Measurements from ENCODE around the gene IGFBP7.

The IGFBP7 gene

GRCh38 chr4:57109847-57110639, at the start of gene IGFBP7:
Gene IGFBP7, minus strand, starts transcription at chr4:57110385. Its CDS starts 34 bp downstream, at chr4:57110351.
- H3K27ac Mint-ChIP-seq: peak within 1 kb of the TSS in 1 of 2 donors; percentile 86
- peak in 1 of 2 donors; percentile 7 for DNase-seq

GRCh38 chr4:57159866-57160265, 49.7 kb upstream of the IGFBP7 start:
- Mint-ChIP-seq H3K9me3 (no peaks in the 10 kb centered on the region), H3K4me3 (no peak overlapping the region), H3K4me1 (peaks cover 14% of the 10 kb centered on the region), H3K27ac (no peak overlapping the region), H3K27me3 (peaks cover 29% of the 10 kb centered on the region)
- ATAC-seq: no peak
- no peak for DNase-seq

More at GRCh38 chr4:57109847-57110639, at the start of gene IGFBP7:
- peaks cover 17% of the 10 kb centered on the region for H3K4me1 Mint-ChIP-seq
- H3K27me3 Mint-ChIP-seq: peaks cover 85% of the 10 kb centered on the region
- ATAC-seq: peak; percentile 63
- H3K9me3 Mint-ChIP-seq: no peaks in the 10 kb centered on the region
- peak within 1 kb of the TSS; percentile 83 to 85 for H3K4me3 Mint-ChIP-seq

GRCh38 chr4:57158762-57159161, 48.6 kb upstream of the IGFBP7 start:
- DNase-seq: no peak
- H3K27ac Mint-ChIP-seq: peak overlapping the region in 1 of 2 donors; percentile 46
- peaks cover 6% of the 10 kb centered on the region for H3K4me1 Mint-ChIP-seq
- H3K9me3 Mint-ChIP-seq: no peaks in the 10 kb centered on the region
- H3K4me3 Mint-ChIP-seq: no peak overlapping the region
- ATAC-seq: no peak
- peaks cover 31% of the 10 kb centered on the region for H3K27me3 Mint-ChIP-seq

GRCh38 chr4:57158221-57158620, 48.0 kb upstream of the IGFBP7 start:
- no peak for DNase-seq
- H3K9me3 Mint-ChIP-seq: no peaks in the 10 kb centered on the region
- H3K27me3 Mint-ChIP-seq: peaks cover 36% of the 10 kb centered on the region
- ATAC-seq: no peak
- no peak overlapping the region for H3K4me3 Mint-ChIP-seq
- H3K4me1 Mint-ChIP-seq: peaks cover under 1% of the 10 kb centered on the region
- H3K27ac Mint-ChIP-seq: no peak overlapping the region

- H3K4me1 Mint-ChIP-seq: no peaks in the 10 kb centered on the region
- DNase-seq: no peak
- H3K27ac Mint-ChIP-seq: peak overlapping the region in 1 of 2 donors; percentile 15
- ATAC-seq: no peak
- no peak overlapping the region for H3K4me3 Mint-ChIP-seq
- H3K9me3 Mint-ChIP-seq: no peaks in the 10 kb centered on the region
- H3K27me3 Mint-ChIP-seq: peaks cover 42% of the 10 kb centered on the region
Measured at GRCh38 chr4:57157596-57158137, 47.5 kb upstream of the IGFBP7 start.

GRCh38 chr4:57156242-57156990, 46.2 kb upstream of the IGFBP7 start:
- no peak for ATAC-seq
- no peak overlapping the region for H3K4me3 Mint-ChIP-seq
- no peaks in the 10 kb centered on the region for H3K4me1 Mint-ChIP-seq
- H3K9me3 Mint-ChIP-seq: no peaks in the 10 kb centered on the region
- peaks cover 43% of the 10 kb centered on the region for H3K27me3 Mint-ChIP-seq
- DNase-seq: no peak
- H3K27ac Mint-ChIP-seq: no peak overlapping the region

- H3K9me3 Mint-ChIP-seq: no peaks in the 10 kb centered on the region
- H3K4me3 Mint-ChIP-seq: no peak overlapping the region
- no peak for DNase-seq
- H3K27ac Mint-ChIP-seq: no peak overlapping the region
- no peak for ATAC-seq
- no peaks in the 10 kb centered on the region for H3K4me1 Mint-ChIP-seq
- H3K27me3 Mint-ChIP-seq: peaks cover 43% of the 10 kb centered on the region
Measured at GRCh38 chr4:57154926-57155325, 44.7 kb upstream of the IGFBP7 start.

- Mint-ChIP-seq H3K4me3 (no peak overlapping the region), H3K27me3 (peaks cover 43% of the 10 kb centered on the region), H3K4me1 (no peaks in the 10 kb centered on the region), H3K27ac (no peak overlapping the region), H3K9me3 (no peaks in the 10 kb centered on the region)
- DNase-seq: no peak
- no peak for ATAC-seq
Measured at GRCh38 chr4:57154191-57154590, 44.0 kb upstream of the IGFBP7 start.

- no peak for ATAC-seq
- H3K9me3 Mint-ChIP-seq: no peaks in the 10 kb centered on the region
- no peak for DNase-seq
- no peak overlapping the region for H3K4me3 Mint-ChIP-seq
- no peaks in the 10 kb centered on the region for H3K4me1 Mint-ChIP-seq
- H3K27ac Mint-ChIP-seq: no peak overlapping the region
- H3K27me3 Mint-ChIP-seq: peaks cover 43% of the 10 kb centered on the region
Measured at GRCh38 chr4:57153207-57153606, 43.0 kb upstream of the IGFBP7 start.

GRCh38 chr4:57151481-57151880, 41.3 kb upstream of the IGFBP7 start:
- no peak overlapping the region for H3K27ac Mint-ChIP-seq
- H3K4me3 Mint-ChIP-seq: no peak overlapping the region
- DNase-seq (no peak), ATAC-seq (no peak)
- no peaks in the 10 kb centered on the region for H3K4me1 Mint-ChIP-seq
- H3K9me3 Mint-ChIP-seq: no peaks in the 10 kb centered on the region
- peaks cover 40% of the 10 kb centered on the region for H3K27me3 Mint-ChIP-seq

- ATAC-seq: no peak
Measured at GRCh38 chr4:57149833-57150232, 39.6 kb upstream of the IGFBP7 start.

GRCh38 chr4:57148831-57149505, 38.8 kb upstream of the IGFBP7 start:
- Mint-ChIP-seq H3K27me3 (peaks cover 28% of the 10 kb centered on the region), H3K4me3 (no peak overlapping the region), H3K27ac (no peak overlapping the region), H3K4me1 (no peaks in the 10 kb centered on the region), H3K9me3 (no peaks in the 10 kb centered on the region)
- no peak for DNase-seq
- no peak for ATAC-seq

More at GRCh38 chr4:57149833-57150232, 39.6 kb upstream of the IGFBP7 start:
- Mint-ChIP-seq H3K4me3 (no peak overlapping the region), H3K9me3 (no peaks in the 10 kb centered on the region), H3K4me1 (no peaks in the 10 kb centered on the region), H3K27ac (no peak overlapping the region), H3K27me3 (peaks cover 33% of the 10 kb centered on the region)
- DNase-seq: no peak

- Mint-ChIP-seq H3K27me3 (peaks cover 28% of the 10 kb centered on the region), H3K4me1 (no peaks in the 10 kb centered on the region), H3K9me3 (no peaks in the 10 kb centered on the region), H3K27ac (no peak overlapping the region), H3K4me3 (no peak overlapping the region)
- no peak for DNase-seq
- no peak for ATAC-seq
Measured at GRCh38 chr4:57148177-57148576, 38.0 kb upstream of the IGFBP7 start.

- Mint-ChIP-seq H3K27me3 (peaks cover 22% of the 10 kb centered on the region), H3K4me3 (no peak overlapping the region), H3K27ac (no peak overlapping the region), H3K9me3 (no peaks in the 10 kb centered on the region), H3K4me1 (no peaks in the 10 kb centered on the region)
- no peak for ATAC-seq
- no peak for DNase-seq
Measured at GRCh38 chr4:57147335-57148060, 37.3 kb upstream of the IGFBP7 start.

- no peaks in the 10 kb centered on the region for H3K9me3 Mint-ChIP-seq
- no peaks in the 10 kb centered on the region for H3K4me1 Mint-ChIP-seq
- H3K4me3 Mint-ChIP-seq: no peak overlapping the region
- DNase-seq (no peak), ATAC-seq (no peak)
- H3K27ac Mint-ChIP-seq: no peak overlapping the region
- H3K27me3 Mint-ChIP-seq: peaks cover 22% of the 10 kb centered on the region
Measured at GRCh38 chr4:57146444-57146843, 36.3 kb upstream of the IGFBP7 start.

Data from stimulated activated naive CD8-positive, alpha-beta T cell treated with anti-CD3 and anti-CD28 coated beads, Interleukin-15, amount 100 ng/mL, for 72 hours (primary cell).